IgD-negative memory B cell (primary cell): ENCODE results near the gene MKKS. TPM values are rescaled to one million over a fixed set of nuclear protein-coding genes. Genes with fewer than 3 reads are reported as not detected.

ENCODE experiments used
- H3K27ac Mint-ChIP-seq, 3 donors: one replicate each; pipeline ENCODE4 v1.8.0; 2020 to 2022; ENCODE audit warnings: mild to moderate bottlenecking in 3 of 3, mixed read lengths in 3 of 3, moderate library complexity in 1 of 3
- H3K27me3 Mint-ChIP-seq: one replicate; pipeline ENCODE4 v1.8.0; 2021; ENCODE audit warnings: mixed read lengths
- H3K36me3 Mint-ChIP-seq: one replicate; pipeline ENCODE4 v1.8.0; 2020; ENCODE audit warnings: mild to moderate bottlenecking, mixed read lengths
- H3K4me1 Mint-ChIP-seq, 3 donors: one replicate each; pipeline ENCODE4 v1.8.0; 2020 to 2022; ENCODE audit warnings: mixed read lengths in 3 of 3, mild to moderate bottlenecking in 1 of 3
- H3K4me3 Mint-ChIP-seq, 4 donors: one replicate each; pipeline ENCODE4 v1.8.0; 2020 to 2022; ENCODE audit warnings: mild to moderate bottlenecking in 4 of 4, mixed read lengths in 4 of 4, moderate library complexity in 3 of 4
- H3K9me3 Mint-ChIP-seq, 3 donors: one replicate each; pipeline ENCODE4 v1.8.0; 2020 to 2021; ENCODE audit warnings: mixed read lengths in 3 of 3, mild to moderate bottlenecking in 1 of 3
- polyA plus RNA-seq: library from polyadenylated mRNA; unstranded; fragments of 300-500 nt; fragmentation: Illumina TruSeq; gene quantifications from one replicate; pipeline ENCODE4 v1.2.3, GENCODE V29; 2021

Gene MKKS
- polyA plus RNA-seq, 1 donor from 2014 or later, result 30.4 TPM

- Mint-ChIP-seq H3K4me3 (no peak overlapping the region), H3K27me3 (peaks cover 3% of the 10 kb centered on the region), H3K27ac (no peak overlapping the region), H3K36me3 (no peaks in the 10 kb centered on the region), H3K9me3 (peaks cover 0 to 4% (median 0%) of the 10 kb centered on the region in 3 donors), H3K4me1 (no peaks in the 10 kb centered on the region)
Measured at GRCh38 chr20:10357061-10357708, 76.8 kb downstream of the MKKS start.

- no peaks in the 10 kb centered on the region for H3K4me1 Mint-ChIP-seq
- H3K27ac Mint-ChIP-seq, result no peak overlapping the region
Measured at GRCh38 chr20:10356628-10357027, 77.4 kb downstream of the MKKS start.

GRCh38 chr20:10352934-10353824 lies 80.8 kb downstream of the MKKS start:
- Mint-ChIP-seq H3K4me1 (peaks cover 0 to 3% (median 2%) of the 10 kb centered on the region in 3 donors), H3K9me3 (peaks cover 0 to 1% (median 0%) of the 10 kb centered on the region in 3 donors), H3K27me3 (peaks cover 4% of the 10 kb centered on the region), H3K36me3 (no peaks in the 10 kb centered on the region), H3K27ac (no peak overlapping the region), H3K4me3 (no peak overlapping the region)

More at GRCh38 chr20:10356628-10357027, 77.4 kb downstream of the MKKS start:
- peaks cover 4% of the 10 kb centered on the region for H3K27me3 Mint-ChIP-seq
- H3K36me3 Mint-ChIP-seq, result no peaks in the 10 kb centered on the region
- peaks cover 0 to 4% (median 0%) of the 10 kb centered on the region in 3 donors for H3K9me3 Mint-ChIP-seq
- H3K4me3 Mint-ChIP-seq, result no peak overlapping the region

Other genes with a start within 250 kb of the MKKS start
- not detected for gene SNAP25, start 215.4 kb downstream of the MKKS start, polyA plus RNA-seq
- 2.0 TPM for gene SLX4IP, start 1.1 kb upstream of the MKKS start, polyA plus RNA-seq
- not detected for gene JAG1, start 239.8 kb upstream of the MKKS start, polyA plus RNA-seq